Measurements from ENCODE around the gene TSPAN9. TPM values are rescaled to one million over a fixed set of nuclear protein-coding genes. Genes with fewer than 3 reads are reported as not detected.

TSPAN9 gene
- total and polyA plus RNA-seq, 2 of the 4 experiments (the other 2 are of a cell fraction), result 17.7 to 39.1 TPM

GRCh38 chr12:3326156-3326849, 249.1 kb downstream of the TSPAN9 start:
- peaks cover 57% of the 10 kb centered on the region for H3K27me3 ChIP-seq (ENCODE audit: control insufficient read depth, insufficient read depth, low read length)
- ChIA-PET POLR2A (ENCODE audit: unreplicated experiment) (no interaction called here), CTCF (no interaction called here)
- no peak overlapping the region for H3K23ac ChIP-seq (ENCODE audit: low read depth, low read length)
- no peak overlapping the region for H2BK120ac ChIP-seq (ENCODE audit: low read depth, low read length)
- no peaks in the 10 kb centered on the region for H3K4me1 ChIP-seq (ENCODE audit: control insufficient read depth, insufficient read depth, low read length)
- H4K5ac ChIP-seq (ENCODE audit: low read depth, low read length), result no peak overlapping the region
- no peak overlapping the region for H3K9ac ChIP-seq (ENCODE audit: low read depth, low read length)
- H3K27ac ChIP-seq (ENCODE audit: insufficient read depth, low read length), result no peak overlapping the region
- ATAC-seq (ENCODE audit: low read depth) (no peak), DNase-seq (no peak)
- H4K20me1 ChIP-seq (ENCODE audit: insufficient read depth, low read length), result no peaks in the 10 kb centered on the region
- H3K18ac ChIP-seq (ENCODE audit: low read depth, low read length), result no peak overlapping the region
- in situ Hi-C loops (cut with MboI; ENCODE audit: low sequenced_read_pairs) (no loop called here), intact Hi-C loops (cut with micrococcal nuclease) (no loop called here), dilution Hi-C loops (cut with HindIII; ENCODE audit: low sequenced_read_pairs, unreplicated experiment) (no loop called here)
- H4K91ac ChIP-seq (ENCODE audit: insufficient read depth, low read depth, low read length), result no peak overlapping the region
- H2BK15ac ChIP-seq (ENCODE audit: low read depth, low read length), result no peak overlapping the region
- no peaks in the 10 kb centered on the region for H3K79me1 ChIP-seq (ENCODE audit: low read depth in 1 of 2, low read length in 2 of 2)
- no peak overlapping the region for H3K56ac ChIP-seq (ENCODE audit: extremely low read depth, insufficient read depth, low read length)
- H3K9me3 ChIP-seq (ENCODE audit: control insufficient read depth, insufficient read depth, low read length), result no peaks in the 10 kb centered on the region
- 57% methylated on average over 7 of the region's 15 CpGs; no CpG with 5 or more reads in 1 of the 2 experiments for WGBS, 2 experiments (ENCODE audit: extremely low coverage in 2 of 2, insufficient read length in 1 of 2)
- H2AK9ac ChIP-seq (replicated peaks; ENCODE audit: low read depth, low read length, poor library complexity), result no peak overlapping the region
- no peak for TF ChIP-seq SMC3 (IDR thresholded peaks at IDR 0.05; ENCODE audit: low read depth, low read length)
- no peak for TF ChIP-seq MAZ (IDR thresholded peaks at IDR 0.05; ENCODE audit: borderline replicate concordance, low read depth, low read length)
- H3K4me2 ChIP-seq (ENCODE audit: low read depth, low read length), result no peak overlapping the region
- no peaks in the 10 kb centered on the region for H3K9me1 ChIP-seq (ENCODE audit: insufficient read depth, low read length)
- H3K36me3 ChIP-seq (ENCODE audit: control insufficient read depth, insufficient read depth, low read length), result no peaks in the 10 kb centered on the region
- no TSS peak for BruUV-seq (replicated peaks)
- H2BK5ac ChIP-seq (ENCODE audit: low read depth, low read length, poor library complexity, severe bottlenecking), result no peak overlapping the region
- no peak overlapping the region for H3K4me3 ChIP-seq (ENCODE audit: insufficient read depth, low read depth, low read length)
- H3K14ac ChIP-seq (replicated peaks; ENCODE audit: low read depth, low read length), result no peak overlapping the region
- no peak overlapping the region for H2AK5ac ChIP-seq (ENCODE audit: low read depth, low read length)
- no peak overlapping the region for H3K4ac ChIP-seq (ENCODE audit: low read depth, low read length)
- no peak overlapping the region for H2AFZ ChIP-seq (replicated peaks; ENCODE audit: low read length, poor library complexity)
- no peak overlapping the region for H2BK20ac ChIP-seq (ENCODE audit: low read depth, low read length)
- H4K8ac ChIP-seq (ENCODE audit: low read depth in 2 of 2, low read length in 2 of 2), result no peak overlapping the region
